ENCODE results near the gene FMNL1.

Gene FMNL1

GRCh38 chr17:45279898-45280297 is 58.2 kb downstream of the FMNL1 start:
- no peak overlapping the region for H3K9ac ChIP-seq (ENCODE audit: low read depth in 1 of 2, low read length in 2 of 2)
- no peaks in the 10 kb centered on the region for H3K9me3 ChIP-seq (ENCODE audit: control insufficient read depth in 1 of 2, low read length in 2 of 2)
- peaks cover 23 to 35% of the 10 kb centered on the region in 2 donors for H3K36me3 ChIP-seq (ENCODE audit: control insufficient read depth in 1 of 2, insufficient read depth in 2 of 2, low read length in 2 of 2)
- H3K4me1 ChIP-seq (ENCODE audit: control insufficient read depth in 1 of 2, insufficient read depth in 2 of 2, low read length in 2 of 2) = peaks cover 23% of the 10 kb centered on the region in 2 donors
- H3K27ac ChIP-seq (ENCODE audit: low read depth, low read length) = no peak overlapping the region
- H3K4me3 ChIP-seq (ENCODE audit: low read depth in 1 of 2, low read length in 2 of 2) = no peak overlapping the region
- no peaks in the 10 kb centered on the region for H3K27me3 ChIP-seq (ENCODE audit: control insufficient read depth in 1 of 2, insufficient read depth in 2 of 2, low read length in 2 of 2)

- Histone ChIP-seq H3K27ac (ENCODE audit: low read depth, low read length) (no peak overlapping the region), H3K9ac (ENCODE audit: low read depth in 1 of 2, low read length in 2 of 2) (no peak overlapping the region), H3K4me3 (ENCODE audit: low read depth in 1 of 2, low read length in 2 of 2) (no peak overlapping the region), H3K9me3 (ENCODE audit: control insufficient read depth in 1 of 2, low read length in 2 of 2) (no peaks in the 10 kb centered on the region), H3K36me3 (ENCODE audit: control insufficient read depth in 1 of 2, insufficient read depth in 2 of 2, low read length in 2 of 2) (peaks cover 42 to 63% of the 10 kb centered on the region in 2 donors), H3K27me3 (ENCODE audit: control insufficient read depth in 1 of 2, insufficient read depth in 2 of 2, low read length in 2 of 2) (no peaks in the 10 kb centered on the region), H3K4me1 (ENCODE audit: control insufficient read depth in 1 of 2, insufficient read depth in 2 of 2, low read length in 2 of 2) (peaks cover 18 to 20% of the 10 kb centered on the region in 2 donors)
Observed at GRCh38 chr17:45282683-45283644, 61.3 kb downstream of the FMNL1 start.

- Histone ChIP-seq H3K27ac (ENCODE audit: low read depth, low read length) (no peak overlapping the region), H3K9ac (ENCODE audit: low read depth in 1 of 2, low read length in 2 of 2) (no peak overlapping the region)
Observed at GRCh38 chr17:45283711-45284110, 62.0 kb downstream of the FMNL1 start.

GRCh38 chr17:45284176-45285140 is 62.8 kb downstream of the FMNL1 start:
- Histone ChIP-seq H3K4me3 (ENCODE audit: low read depth in 1 of 2, low read length in 2 of 2) (no peak overlapping the region), H3K9ac (ENCODE audit: low read depth in 1 of 2, low read length in 2 of 2) (no peak overlapping the region), H3K27ac (ENCODE audit: low read depth, low read length) (no peak overlapping the region), H3K36me3 (ENCODE audit: control insufficient read depth in 1 of 2, insufficient read depth in 2 of 2, low read length in 2 of 2) (peaks cover 42 to 71% of the 10 kb centered on the region in 2 donors), H3K9me3 (ENCODE audit: control insufficient read depth in 1 of 2, low read length in 2 of 2) (no peaks in the 10 kb centered on the region), H3K27me3 (ENCODE audit: control insufficient read depth in 1 of 2, insufficient read depth in 2 of 2, low read length in 2 of 2) (no peaks in the 10 kb centered on the region), H3K4me1 (ENCODE audit: control insufficient read depth in 1 of 2, insufficient read depth in 2 of 2, low read length in 2 of 2) (peaks cover 23 to 24% of the 10 kb centered on the region in 2 donors)

More at GRCh38 chr17:45283711-45284110, 62.0 kb downstream of the FMNL1 start:
- H3K27me3 ChIP-seq (ENCODE audit: control insufficient read depth in 1 of 2, insufficient read depth in 2 of 2, low read length in 2 of 2) = no peaks in the 10 kb centered on the region
- no peaks in the 10 kb centered on the region for H3K9me3 ChIP-seq (ENCODE audit: control insufficient read depth in 1 of 2, low read length in 2 of 2)
- no peak overlapping the region for H3K4me3 ChIP-seq (ENCODE audit: low read depth in 1 of 2, low read length in 2 of 2)
- H3K4me1 ChIP-seq (ENCODE audit: control insufficient read depth in 1 of 2, insufficient read depth in 2 of 2, low read length in 2 of 2) = peaks cover 18% of the 10 kb centered on the region in 2 donors
- H3K36me3 ChIP-seq (ENCODE audit: control insufficient read depth in 1 of 2, insufficient read depth in 2 of 2, low read length in 2 of 2) = peaks cover 42 to 64% of the 10 kb centered on the region in 2 donors

- no peak overlapping the region for H3K27ac ChIP-seq (ENCODE audit: low read depth, low read length)
- peaks cover 42 to 43% of the 10 kb centered on the region in 2 donors for H3K4me1 ChIP-seq (ENCODE audit: control insufficient read depth in 1 of 2, insufficient read depth in 2 of 2, low read length in 2 of 2)
- no peak overlapping the region for H3K4me3 ChIP-seq (ENCODE audit: low read depth in 1 of 2, low read length in 2 of 2)
- H3K9me3 ChIP-seq (ENCODE audit: control insufficient read depth in 1 of 2, low read length in 2 of 2) = no peaks in the 10 kb centered on the region
- peaks cover 48 to 81% of the 10 kb centered on the region in 2 donors for H3K36me3 ChIP-seq (ENCODE audit: control insufficient read depth in 1 of 2, insufficient read depth in 2 of 2, low read length in 2 of 2)
- H3K27me3 ChIP-seq (ENCODE audit: control insufficient read depth in 1 of 2, insufficient read depth in 2 of 2, low read length in 2 of 2) = no peaks in the 10 kb centered on the region
- H3K9ac ChIP-seq (ENCODE audit: low read depth in 1 of 2, low read length in 2 of 2) = no peak overlapping the region
Observed at GRCh38 chr17:45286286-45286685, 64.6 kb downstream of the FMNL1 start.

GRCh38 chr17:45287526-45288500 is 66.1 kb downstream of the FMNL1 start:
- Histone ChIP-seq H3K9ac (ENCODE audit: low read depth in 1 of 2, low read length in 2 of 2) (peak overlapping the region in 1 of 2 donors; percentile 19), H3K4me1 (ENCODE audit: control insufficient read depth in 1 of 2, insufficient read depth in 2 of 2, low read length in 2 of 2) (peaks cover 56 to 57% of the 10 kb centered on the region in 2 donors), H3K36me3 (ENCODE audit: control insufficient read depth in 1 of 2, insufficient read depth in 2 of 2, low read length in 2 of 2) (peaks cover 48 to 71% of the 10 kb centered on the region in 2 donors), H3K9me3 (ENCODE audit: control insufficient read depth in 1 of 2, low read length in 2 of 2) (no peaks in the 10 kb centered on the region), H3K27ac (ENCODE audit: low read depth, low read length) (peak overlapping the region; percentile 27), H3K4me3 (ENCODE audit: low read depth in 1 of 2, low read length in 2 of 2) (no peak overlapping the region), H3K27me3 (ENCODE audit: control insufficient read depth in 1 of 2, insufficient read depth in 2 of 2, low read length in 2 of 2) (no peaks in the 10 kb centered on the region)

GRCh38 chr17:45288825-45289224 is 67.1 kb downstream of the FMNL1 start:
- Histone ChIP-seq H3K4me1 (ENCODE audit: control insufficient read depth in 1 of 2, insufficient read depth in 2 of 2, low read length in 2 of 2) (peaks cover 66 to 67% of the 10 kb centered on the region in 2 donors), H3K9ac (ENCODE audit: low read depth in 1 of 2, low read length in 2 of 2) (peak overlapping the region; percentile 5 to 34), H3K9me3 (ENCODE audit: control insufficient read depth in 1 of 2, low read length in 2 of 2) (no peaks in the 10 kb centered on the region), H3K36me3 (ENCODE audit: control insufficient read depth in 1 of 2, insufficient read depth in 2 of 2, low read length in 2 of 2) (peaks cover 39 to 61% of the 10 kb centered on the region in 2 donors), H3K27ac (ENCODE audit: low read depth, low read length) (peak overlapping the region; percentile 27), H3K4me3 (ENCODE audit: low read depth in 1 of 2, low read length in 2 of 2) (no peak overlapping the region), H3K27me3 (ENCODE audit: control insufficient read depth in 1 of 2, insufficient read depth in 2 of 2, low read length in 2 of 2) (no peaks in the 10 kb centered on the region)

- peaks cover 31 to 53% of the 10 kb centered on the region in 2 donors for H3K36me3 ChIP-seq (ENCODE audit: control insufficient read depth in 1 of 2, insufficient read depth in 2 of 2, low read length in 2 of 2)
- no peak overlapping the region for H3K27ac ChIP-seq (ENCODE audit: low read depth, low read length)
- peaks cover 74% of the 10 kb centered on the region in 2 donors for H3K4me1 ChIP-seq (ENCODE audit: control insufficient read depth in 1 of 2, insufficient read depth in 2 of 2, low read length in 2 of 2)
- no peak overlapping the region for H3K4me3 ChIP-seq (ENCODE audit: low read depth in 1 of 2, low read length in 2 of 2)
- H3K27me3 ChIP-seq (ENCODE audit: control insufficient read depth in 1 of 2, insufficient read depth in 2 of 2, low read length in 2 of 2) = no peaks in the 10 kb centered on the region
- no peaks in the 10 kb centered on the region for H3K9me3 ChIP-seq (ENCODE audit: control insufficient read depth in 1 of 2, low read length in 2 of 2)
- peak overlapping the region; percentile 5 to 34 for H3K9ac ChIP-seq (ENCODE audit: low read depth in 1 of 2, low read length in 2 of 2)
Observed at GRCh38 chr17:45289301-45290268, 67.9 kb downstream of the FMNL1 start.
